ENCODE results near the gene AOC2. TPM values are rescaled to one million over a fixed set of nuclear protein-coding genes. Genes with fewer than 3 reads are reported as not detected.

Gene AOC2
- total RNA-seq, 1 donor from 2014 or later = not detected

DNA sequence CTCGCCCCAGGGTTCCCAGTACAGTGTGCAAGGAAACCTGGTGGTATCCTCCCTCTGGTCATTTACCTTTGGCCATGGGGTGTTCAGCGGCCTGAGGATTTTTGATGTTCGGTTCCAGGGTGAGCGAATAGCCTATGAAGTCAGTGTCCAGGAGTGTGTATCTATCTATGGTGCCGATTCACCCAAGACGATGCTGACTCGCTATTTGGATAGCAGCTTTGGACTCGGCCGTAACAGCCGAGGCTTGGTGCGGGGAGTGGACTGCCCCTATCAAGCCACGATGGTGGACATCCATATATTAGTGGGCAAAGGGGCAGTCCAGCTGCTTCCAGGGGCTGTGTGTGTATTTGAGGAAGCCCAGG, 1.2 kb downstream of the AOC2 start:
- TF ChIP-seq, protein P1, sequence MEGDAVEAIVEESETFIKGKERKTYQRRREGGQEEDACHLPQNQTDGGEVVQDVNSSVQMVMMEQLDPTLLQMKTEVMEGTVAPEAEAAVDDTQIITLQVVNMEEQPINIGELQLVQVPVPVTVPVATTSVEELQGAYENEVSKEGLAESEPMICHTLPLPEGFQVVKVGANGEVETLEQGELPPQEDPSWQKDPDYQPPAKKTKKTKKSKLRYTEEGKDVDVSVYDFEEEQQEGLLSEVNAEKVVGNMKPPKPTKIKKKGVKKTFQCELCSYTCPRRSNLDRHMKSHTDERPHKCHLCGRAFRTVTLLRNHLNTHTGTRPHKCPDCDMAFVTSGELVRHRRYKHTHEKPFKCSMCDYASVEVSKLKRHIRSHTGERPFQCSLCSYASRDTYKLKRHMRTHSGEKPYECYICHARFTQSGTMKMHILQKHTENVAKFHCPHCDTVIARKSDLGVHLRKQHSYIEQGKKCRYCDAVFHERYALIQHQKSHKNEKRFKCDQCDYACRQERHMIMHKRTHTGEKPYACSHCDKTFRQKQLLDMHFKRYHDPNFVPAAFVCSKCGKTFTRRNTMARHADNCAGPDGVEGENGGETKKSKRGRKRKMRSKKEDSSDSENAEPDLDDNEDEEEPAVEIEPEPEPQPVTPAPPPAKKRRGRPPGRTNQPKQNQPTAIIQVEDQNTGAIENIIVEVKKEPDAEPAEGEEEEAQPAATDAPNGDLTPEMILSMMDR (conservative IDR thresholded peaks at IDR 0.05; ENCODE audit: low read depth, low read length) = no peak
- H3K4me3 ChIP-seq (ENCODE audit: low read depth, low read length) = no peak overlapping the region
- DNase-seq (ENCODE audit: low read depth) = no peak

DNA sequence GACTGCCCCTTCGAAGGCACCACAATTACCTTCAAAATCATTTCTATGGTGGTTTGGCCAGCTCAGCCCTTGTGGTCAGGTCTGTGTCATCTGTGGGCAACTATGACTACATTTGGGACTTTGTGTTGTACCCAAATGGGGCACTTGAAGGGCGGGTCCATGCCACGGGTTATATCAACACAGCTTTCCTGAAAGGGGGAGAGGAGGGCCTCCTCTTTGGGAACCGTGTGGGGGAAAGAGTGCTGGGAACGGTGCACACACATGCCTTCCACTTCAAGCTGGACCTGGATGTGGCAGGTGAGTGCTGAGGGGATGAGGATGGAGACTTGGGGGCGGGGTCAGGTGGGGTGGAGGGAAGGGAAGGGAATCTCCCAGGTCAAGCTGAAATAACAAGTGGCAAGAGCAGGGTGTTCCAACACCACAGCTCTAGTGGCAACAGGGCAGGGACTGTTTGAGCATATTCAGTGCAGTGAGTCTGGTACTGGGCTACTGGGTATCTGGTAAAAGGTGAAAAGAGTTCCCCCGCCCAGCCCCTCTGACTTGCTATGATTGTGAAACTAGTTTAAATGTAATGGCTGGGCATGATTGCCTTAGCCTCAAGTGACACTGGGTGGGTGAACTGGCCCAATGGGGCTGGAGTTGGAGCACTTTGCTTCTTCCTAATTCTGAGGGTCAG, 1.7 kb downstream of the AOC2 start:
- DNase-seq (ENCODE audit: low read depth) = no peak
- H3K4me3 ChIP-seq (ENCODE audit: low read depth, low read length) = no peak overlapping the region
- TF ChIP-seq, protein P1 (conservative IDR thresholded peaks at IDR 0.05; ENCODE audit: low read depth, low read length) = no peak

DNA sequence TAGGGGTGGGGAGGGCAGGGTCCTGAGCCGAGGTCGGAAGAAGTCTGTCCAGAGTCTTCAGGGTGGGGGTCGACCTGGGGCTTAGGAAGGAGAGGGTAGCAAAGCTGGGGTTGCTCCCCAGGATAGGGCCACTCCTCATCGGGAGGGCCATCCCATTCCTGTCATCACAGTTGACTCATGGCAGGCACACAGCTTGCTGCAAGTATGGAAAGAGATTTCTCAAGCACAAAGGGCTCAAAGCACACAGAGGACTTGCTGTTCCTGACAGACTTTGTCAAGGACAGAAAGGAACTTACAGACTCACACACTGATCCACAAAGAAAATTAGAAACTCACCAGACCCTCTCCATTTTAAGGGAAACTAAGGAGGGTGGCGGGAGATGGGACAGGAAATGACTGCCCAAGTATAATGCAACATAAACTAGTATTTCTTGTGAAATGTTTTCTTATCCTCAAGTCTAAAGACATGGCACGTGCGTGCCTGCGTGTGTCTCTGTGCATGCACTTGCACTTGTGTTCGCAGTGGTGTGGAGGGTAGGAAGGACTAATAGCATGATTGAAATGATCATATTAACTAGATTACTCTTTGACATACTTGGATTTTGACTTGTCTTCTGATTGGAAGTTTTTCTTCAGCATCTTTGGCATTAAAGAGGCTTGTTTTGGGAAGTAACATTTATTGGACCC, 2.4 kb downstream of the AOC2 start:
- TF ChIP-seq, protein P1 (conservative IDR thresholded peaks at IDR 0.05; ENCODE audit: low read depth, low read length) = no peak
- no peak overlapping the region for H3K4me3 ChIP-seq (ENCODE audit: low read depth, low read length)
- DNase-seq (ENCODE audit: low read depth) = no peak

DNA sequence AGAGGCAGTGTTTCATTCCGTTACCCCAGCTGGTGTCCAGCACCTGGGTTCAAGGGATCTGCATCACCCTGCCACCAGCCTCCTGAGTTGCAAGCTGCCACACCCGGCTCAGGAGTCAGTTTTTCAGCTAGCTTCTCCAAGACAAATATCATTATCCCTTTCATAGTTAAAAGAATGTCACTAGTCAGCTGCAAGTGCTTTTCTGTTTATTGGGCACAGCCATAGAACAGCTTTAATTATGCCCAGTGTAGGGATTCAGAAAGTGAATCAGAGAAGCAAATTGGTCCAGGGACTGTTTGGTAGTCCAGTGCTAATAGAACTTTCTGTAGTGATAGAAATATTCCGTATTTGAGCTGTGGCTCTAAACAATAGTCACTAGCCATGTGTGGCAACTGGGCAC, 3.7 kb downstream of the AOC2 start:
- no peak overlapping the region for H3K4me3 ChIP-seq (ENCODE audit: low read depth, low read length)
- TF ChIP-seq, protein P1 (conservative IDR thresholded peaks at IDR 0.05; ENCODE audit: low read depth, low read length) = no peak
- DNase-seq (ENCODE audit: low read depth) = no peak

DNA sequence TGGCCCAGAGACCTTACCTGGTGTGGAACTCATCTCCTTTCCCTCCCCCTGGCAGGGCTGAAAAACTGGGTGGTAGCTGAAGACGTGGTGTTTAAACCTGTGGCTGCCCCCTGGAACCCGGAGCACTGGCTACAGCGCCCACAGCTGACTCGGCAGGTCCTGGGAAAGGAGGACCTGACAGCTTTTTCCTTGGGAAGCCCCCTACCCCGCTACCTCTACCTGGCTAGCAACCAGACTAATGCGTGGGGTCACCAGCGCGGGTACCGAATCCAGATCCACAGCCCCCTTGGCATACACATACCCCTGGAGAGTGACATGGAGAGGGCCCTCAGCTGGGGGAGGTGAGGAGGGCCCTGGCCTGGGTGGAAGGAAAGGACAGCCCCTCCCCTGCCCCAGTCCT, 4.7 kb downstream of the AOC2 start:
- H3K4me3 ChIP-seq (ENCODE audit: low read depth, low read length) = no peak overlapping the region
- TF ChIP-seq, protein P1 (conservative IDR thresholded peaks at IDR 0.05; ENCODE audit: low read depth, low read length) = no peak
- DNase-seq (ENCODE audit: low read depth) = no peak

DNA sequence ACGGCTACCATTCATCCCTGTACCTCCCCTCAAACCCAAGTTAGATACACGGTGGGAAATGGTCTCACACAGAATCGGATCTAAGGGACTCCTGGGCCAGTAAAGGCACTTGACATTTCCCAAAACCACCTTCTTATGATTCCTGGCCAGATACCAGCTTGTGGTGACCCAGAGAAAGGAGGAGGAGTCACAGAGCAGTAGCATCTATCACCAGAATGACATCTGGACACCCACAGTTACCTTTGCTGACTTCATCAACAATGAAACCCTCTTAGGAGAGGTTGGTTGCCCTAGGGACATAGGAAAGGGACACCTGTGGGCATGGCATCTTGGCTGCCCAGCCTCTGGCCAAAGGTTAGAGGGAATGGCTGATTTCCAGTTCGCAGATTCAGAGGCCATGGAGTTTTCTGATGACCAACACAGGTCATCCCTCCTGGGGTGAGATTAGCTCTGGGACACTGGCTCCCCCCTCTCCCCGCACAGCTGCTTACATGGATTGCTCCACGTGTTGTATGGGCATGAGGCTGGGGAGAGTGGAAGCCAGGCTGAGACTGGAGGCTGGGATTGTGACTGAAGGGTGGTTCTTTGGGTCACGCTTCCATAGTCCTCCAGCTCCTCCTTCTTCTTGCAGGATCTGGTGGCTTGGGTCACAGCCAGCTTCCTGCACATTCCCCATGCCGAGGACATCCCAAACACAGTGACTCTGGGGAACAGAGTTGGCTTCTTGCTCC, 5.2 kb downstream of the AOC2 start:
- TF ChIP-seq, protein P1 (conservative IDR thresholded peaks at IDR 0.05; ENCODE audit: low read depth, low read length) = no peak
- no peak for DNase-seq (ENCODE audit: low read depth)
- no peak overlapping the region for H3K4me3 ChIP-seq (ENCODE audit: low read depth, low read length)
